ENCODE measurements around the gene ZNF169.

Gene ZNF169

DNA sequence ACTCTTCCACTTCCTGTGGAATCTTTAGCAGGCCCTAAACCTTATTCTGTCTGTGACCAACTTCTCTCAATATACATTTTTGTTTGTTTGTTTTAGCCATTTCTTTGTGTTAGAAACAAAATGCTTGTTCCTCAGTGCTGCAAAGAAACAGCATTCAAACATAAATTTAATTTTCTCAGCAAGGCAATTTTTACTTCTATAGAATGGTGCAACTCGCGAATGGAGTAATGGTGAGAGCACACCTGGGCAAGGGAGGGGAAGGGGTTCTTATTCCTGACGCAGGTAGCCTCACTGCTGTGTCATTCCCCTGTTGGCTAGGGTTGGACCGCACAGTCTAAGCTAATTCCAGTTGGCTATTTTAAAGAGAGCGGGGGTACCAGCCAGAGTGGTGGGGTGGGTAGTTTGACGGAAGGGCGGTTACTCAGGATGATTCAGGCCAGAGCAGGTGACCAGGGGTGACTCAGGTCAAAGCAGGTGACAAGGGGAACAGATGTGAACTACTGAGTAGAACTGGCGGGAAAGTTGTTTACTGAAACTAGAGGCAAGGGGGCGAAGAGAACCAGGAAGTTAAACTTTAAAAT is 21.4 kb downstream of the ZNF169 start:
- TF ChIP-seq, protein P1, sequence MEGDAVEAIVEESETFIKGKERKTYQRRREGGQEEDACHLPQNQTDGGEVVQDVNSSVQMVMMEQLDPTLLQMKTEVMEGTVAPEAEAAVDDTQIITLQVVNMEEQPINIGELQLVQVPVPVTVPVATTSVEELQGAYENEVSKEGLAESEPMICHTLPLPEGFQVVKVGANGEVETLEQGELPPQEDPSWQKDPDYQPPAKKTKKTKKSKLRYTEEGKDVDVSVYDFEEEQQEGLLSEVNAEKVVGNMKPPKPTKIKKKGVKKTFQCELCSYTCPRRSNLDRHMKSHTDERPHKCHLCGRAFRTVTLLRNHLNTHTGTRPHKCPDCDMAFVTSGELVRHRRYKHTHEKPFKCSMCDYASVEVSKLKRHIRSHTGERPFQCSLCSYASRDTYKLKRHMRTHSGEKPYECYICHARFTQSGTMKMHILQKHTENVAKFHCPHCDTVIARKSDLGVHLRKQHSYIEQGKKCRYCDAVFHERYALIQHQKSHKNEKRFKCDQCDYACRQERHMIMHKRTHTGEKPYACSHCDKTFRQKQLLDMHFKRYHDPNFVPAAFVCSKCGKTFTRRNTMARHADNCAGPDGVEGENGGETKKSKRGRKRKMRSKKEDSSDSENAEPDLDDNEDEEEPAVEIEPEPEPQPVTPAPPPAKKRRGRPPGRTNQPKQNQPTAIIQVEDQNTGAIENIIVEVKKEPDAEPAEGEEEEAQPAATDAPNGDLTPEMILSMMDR (IDR thresholded peaks at IDR 0.05; ENCODE audit: insufficient read depth, low read length, poor library complexity, severe bottlenecking), result no peak
- Histone ChIP-seq H3K36me3 (ENCODE audit: control insufficient read depth, insufficient read depth, low read length) (peaks cover 3% of the 10 kb centered on the region), H3K27me3 (replicated peaks; ENCODE audit: control insufficient read depth, insufficient read depth, low read length) (no peaks in the 10 kb centered on the region), H3K4me3 (replicated peaks; ENCODE audit: low read depth, low read length) (no peak overlapping the region)
- no peak for DNase-seq (ENCODE audit: extremely low read depth, insufficient read length)

GRCh38 chr9:94281101-94281500 is 22.0 kb downstream of the ZNF169 start:
- Histone ChIP-seq H3K36me3 (ENCODE audit: control insufficient read depth, insufficient read depth, low read length) (peaks cover 3% of the 10 kb centered on the region), H3K27me3 (replicated peaks; ENCODE audit: control insufficient read depth, insufficient read depth, low read length) (no peaks in the 10 kb centered on the region), H3K4me3 (replicated peaks; ENCODE audit: low read depth, low read length) (no peak overlapping the region)
- TF ChIP-seq, protein P1 (IDR thresholded peaks at IDR 0.05; ENCODE audit: insufficient read depth, low read length, poor library complexity, severe bottlenecking), result no peak
- DNase-seq (ENCODE audit: extremely low read depth, insufficient read length), result no peak

GRCh38 chr9:94286116-94286515 is 27.0 kb downstream of the ZNF169 start:
- DNase-seq (ENCODE audit: extremely low read depth, insufficient read length), result no peak
- TF ChIP-seq, protein P1 (IDR thresholded peaks at IDR 0.05; ENCODE audit: insufficient read depth, low read length, poor library complexity, severe bottlenecking), result no peak
- Histone ChIP-seq H3K36me3 (ENCODE audit: control insufficient read depth, insufficient read depth, low read length) (no peaks in the 10 kb centered on the region; the same call in none of the 2 replicates), H3K4me3 (replicated peaks; ENCODE audit: low read depth, low read length) (no peak overlapping the region), H3K27me3 (replicated peaks; ENCODE audit: control insufficient read depth, insufficient read depth, low read length) (no peaks in the 10 kb centered on the region)

- no peak for DNase-seq (ENCODE audit: extremely low read depth, insufficient read length)
- peaks cover 2% of the 10 kb centered on the region for H3K36me3 ChIP-seq (ENCODE audit: control insufficient read depth, insufficient read depth, low read length)
- TF ChIP-seq, protein P1 (IDR thresholded peaks at IDR 0.05; ENCODE audit: insufficient read depth, low read length, poor library complexity, severe bottlenecking), result no peak
- H3K4me3 ChIP-seq (replicated peaks; ENCODE audit: low read depth, low read length), result no peak overlapping the region
- no peaks in the 10 kb centered on the region for H3K27me3 ChIP-seq (replicated peaks; ENCODE audit: control insufficient read depth, insufficient read depth, low read length)
These were observed 28.9 kb downstream of the ZNF169 start for GRCh38 chr9:94287877-94288513.

DNA sequence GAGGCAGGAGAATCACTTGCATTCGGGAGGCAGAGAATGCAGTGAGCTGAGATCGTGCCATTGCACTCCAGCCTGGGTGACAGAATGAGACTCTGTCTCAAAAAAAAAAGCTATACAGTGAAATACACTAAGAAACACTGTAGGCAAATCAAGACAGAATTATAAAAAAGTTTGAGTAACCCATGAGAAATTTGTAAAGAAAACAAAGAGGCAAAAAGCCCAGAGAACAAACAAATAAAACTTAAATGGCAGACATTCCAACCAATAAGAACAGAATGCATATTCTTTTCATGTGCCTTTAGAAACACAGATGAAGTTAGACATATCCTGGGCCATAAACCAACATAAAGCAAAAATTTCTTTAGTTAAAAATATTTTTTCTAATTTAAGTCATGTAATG is 30.6 kb downstream of the ZNF169 start:
- no peak overlapping the region for H3K4me3 ChIP-seq (replicated peaks; ENCODE audit: low read depth, low read length)
- H3K36me3 ChIP-seq (ENCODE audit: control insufficient read depth, insufficient read depth, low read length), result peaks cover 3% of the 10 kb centered on the region
- no peaks in the 10 kb centered on the region for H3K27me3 ChIP-seq (replicated peaks; ENCODE audit: control insufficient read depth, insufficient read depth, low read length)
- TF ChIP-seq, protein P1 (IDR thresholded peaks at IDR 0.05; ENCODE audit: insufficient read depth, low read length, poor library complexity, severe bottlenecking), result no peak
- DNase-seq (ENCODE audit: extremely low read depth, insufficient read length), result no peak

Measured in GM06990 (cell line).